GM21515 (cell line): ENCODE data around the gene SMOC2.

ENCODE experiments used
- ATAC-seq: cut with Tn5 transposase; IDR thresholded peaks from one replicate; pipeline ENCODE4 v1.9.1; 2021; ENCODE audit not compliant: unreplicated experiment

SMOC2 gene

GRCh38 chr6:168618546-168619315 lies 177.7 kb downstream of the SMOC2 start:
- ATAC-seq, result no peak

GRCh38 chr6:168619560-168620314 lies 178.8 kb downstream of the SMOC2 start:
- ATAC-seq, result no peak

GRCh38 chr6:168620578-168620977 lies 179.6 kb downstream of the SMOC2 start:
- no peak for ATAC-seq

GRCh38 chr6:168623736-168624135 lies 182.8 kb downstream of the SMOC2 start:
- ATAC-seq, result no peak

GRCh38 chr6:168624540-168624939 lies 183.6 kb downstream of the SMOC2 start:
- no peak for ATAC-seq

GRCh38 chr6:168624948-168625347 lies 184.0 kb downstream of the SMOC2 start:
- ATAC-seq, result no peak

- ATAC-seq, result no peak
Observed at GRCh38 chr6:168625602-168626001, 184.6 kb downstream of the SMOC2 start.

- no peak for ATAC-seq
Observed at GRCh38 chr6:168626046-168626602, 185.1 kb downstream of the SMOC2 start.

- no peak for ATAC-seq
Observed at GRCh38 chr6:168627506-168628175, 186.7 kb downstream of the SMOC2 start.

GRCh38 chr6:168628176-168628553 lies 187.2 kb downstream of the SMOC2 start:
- ATAC-seq, result no peak

- ATAC-seq, result no peak
Observed at GRCh38 chr6:168628732-168629245, 187.8 kb downstream of the SMOC2 start.

- ATAC-seq, result no peak
Observed at GRCh38 chr6:168631564-168631963, 190.6 kb downstream of the SMOC2 start.

- no peak for ATAC-seq
Observed at GRCh38 chr6:168632694-168633093, 191.7 kb downstream of the SMOC2 start.

- ATAC-seq, result no peak
Observed at GRCh38 chr6:168634541-168635328, 193.8 kb downstream of the SMOC2 start.

GRCh38 chr6:168636147-168637004 lies 195.4 kb downstream of the SMOC2 start:
- ATAC-seq, result no peak

GRCh38 chr6:168637834-168638233 lies 196.8 kb downstream of the SMOC2 start:
- no peak for ATAC-seq

- ATAC-seq, result no peak
Observed at GRCh38 chr6:168638468-168639271, 197.7 kb downstream of the SMOC2 start.

- no peak for ATAC-seq
Observed at GRCh38 chr6:168640181-168640580, 199.2 kb downstream of the SMOC2 start.

GRCh38 chr6:168640768-168641167 lies 199.8 kb downstream of the SMOC2 start:
- no peak for ATAC-seq
